ENCODE results near the gene MATR3.

GRCh38 chr5:139304391-139305324, 11.1 kb downstream of the MATR3 start:
- TF ChIP-seq, protein P1, sequence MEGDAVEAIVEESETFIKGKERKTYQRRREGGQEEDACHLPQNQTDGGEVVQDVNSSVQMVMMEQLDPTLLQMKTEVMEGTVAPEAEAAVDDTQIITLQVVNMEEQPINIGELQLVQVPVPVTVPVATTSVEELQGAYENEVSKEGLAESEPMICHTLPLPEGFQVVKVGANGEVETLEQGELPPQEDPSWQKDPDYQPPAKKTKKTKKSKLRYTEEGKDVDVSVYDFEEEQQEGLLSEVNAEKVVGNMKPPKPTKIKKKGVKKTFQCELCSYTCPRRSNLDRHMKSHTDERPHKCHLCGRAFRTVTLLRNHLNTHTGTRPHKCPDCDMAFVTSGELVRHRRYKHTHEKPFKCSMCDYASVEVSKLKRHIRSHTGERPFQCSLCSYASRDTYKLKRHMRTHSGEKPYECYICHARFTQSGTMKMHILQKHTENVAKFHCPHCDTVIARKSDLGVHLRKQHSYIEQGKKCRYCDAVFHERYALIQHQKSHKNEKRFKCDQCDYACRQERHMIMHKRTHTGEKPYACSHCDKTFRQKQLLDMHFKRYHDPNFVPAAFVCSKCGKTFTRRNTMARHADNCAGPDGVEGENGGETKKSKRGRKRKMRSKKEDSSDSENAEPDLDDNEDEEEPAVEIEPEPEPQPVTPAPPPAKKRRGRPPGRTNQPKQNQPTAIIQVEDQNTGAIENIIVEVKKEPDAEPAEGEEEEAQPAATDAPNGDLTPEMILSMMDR (IDR thresholded peaks at IDR 0.05): no peak
- TF ChIP-seq POLR2A (IDR thresholded peaks at IDR 0.05): no peak
